T-cell (primary cell): ENCODE measurements around the gene CFAP92. TPM values are rescaled to one million over a fixed set of nuclear protein-coding genes. Genes with fewer than 3 reads are reported as not detected.

ENCODE experiments used
- ATAC-seq, 4 experiments: fragments of 200-7000 bp in 3 of 4; fragments of 150-1000 bp in 1 of 4; cut with Tn5 transposase; replicated peaks in 1 of 4; 1 replicate in 3 of 4; 2 replicates in 1 of 4; pipeline ENCODE4 v1.10.0; 2021; ENCODE audit warnings: moderate library complexity in 3 of 4, mild to moderate bottlenecking in 2 of 4, moderate number of reproducible peaks in 1 of 4
- CTCF ChIA-PET, 2 donors: fragments of 300-600 bp; sonication (Branson Sonifier 250); formaldehyde crosslinking; loops; one replicate each; lab custom pipeline; 2022; ENCODE audit warnings: antibody characterized with exemption in 2 of 2; lab: Charles Lee
- POLR2A ChIA-PET, 2 donors: fragments of 300-600 bp; sonication (Branson Sonifier 250); formaldehyde crosslinking; loops; one replicate each; lab custom pipeline; 2022; ENCODE audit warnings: antibody characterized with exemption in 2 of 2; lab: Charles Lee
- DNase-seq, 35 experiments: peaks; one replicate each; pipeline versions ENCODE4 v3.0.0 to v3.0.0-alpha.2; 2013 to 2023
- H3K27ac ChIP-seq: one replicate; pipeline ENCODE4 v1.5.1; 2013; ENCODE audit warnings: low read length
- H3K27me3 ChIP-seq, 2 experiments: replicated peaks in 1 of 2; 1 replicate in 1 of 2; 2 replicates in 1 of 2; pipeline versions ENCODE4 v1.6.1 to v1.7.0; 2013; ENCODE audit warnings: low read length in 1 of 2, mixed read lengths in 1 of 2; ENCODE audit not compliant: control insufficient read depth in 2 of 2, insufficient read depth in 2 of 2; ENCODE audit errors: extremely low read depth in 1 of 2
- H3K36me3 ChIP-seq, 2 donors: 1 replicate in 1 of 2; 2 replicates in 1 of 2; pipeline versions ENCODE4 v1.6.1 to v1.7.0; 2013; ENCODE audit warnings: low read length in 1 of 2; ENCODE audit not compliant: control insufficient read depth in 2 of 2, insufficient read depth in 1 of 2; ENCODE audit errors: extremely low read depth in 1 of 2
- H3K4me1 ChIP-seq, 2 experiments: 1 replicate in 1 of 2; 2 replicates in 1 of 2; pipeline versions ENCODE4 v1.6.1 to v1.7.0; 2013; ENCODE audit warnings: low read length in 2 of 2, mixed read lengths in 1 of 2; ENCODE audit not compliant: insufficient read depth in 2 of 2, control insufficient read depth in 1 of 2; ENCODE audit errors: extremely low read depth in 1 of 2
- H3K4me3 ChIP-seq, 2 donors: 1 replicate in 1 of 2; 2 replicates in 1 of 2; pipeline versions ENCODE4 v1.5.1 to v1.7.0; 2013; ENCODE audit warnings: mild to moderate bottlenecking in 2 of 2, low read length in 1 of 2, moderate library complexity in 1 of 2; ENCODE audit not compliant: control insufficient read depth in 1 of 2; ENCODE audit errors: extremely low read depth in 1 of 2
- H3K9me3 ChIP-seq: 2 replicates; pipeline ENCODE4 v1.7.0; 2013
- H3K27ac Mint-ChIP-seq, 2 donors: one replicate each; pipeline ENCODE4 v1.8.0; 2020 to 2021; ENCODE audit warnings: mild to moderate bottlenecking in 2 of 2, mixed read lengths in 2 of 2
- H3K27me3 Mint-ChIP-seq, 2 donors: one replicate each; pipeline ENCODE4 v1.8.0; 2021 to 2022; ENCODE audit warnings: mixed read lengths in 2 of 2
- H3K36me3 Mint-ChIP-seq: one replicate; pipeline ENCODE4 v1.8.0; 2021; ENCODE audit warnings: mixed read lengths
- H3K4me1 Mint-ChIP-seq, 3 donors: one replicate each; pipeline ENCODE4 v1.8.0; 2020 to 2022; ENCODE audit warnings: mixed read lengths in 3 of 3, mild to moderate bottlenecking in 1 of 3
- H3K4me3 Mint-ChIP-seq, 3 donors: one replicate each; pipeline ENCODE4 v1.8.0; 2020 to 2022; ENCODE audit warnings: mild to moderate bottlenecking in 3 of 3, mixed read lengths in 3 of 3, moderate library complexity in 3 of 3
- H3K9me3 Mint-ChIP-seq, 3 donors: one replicate each; pipeline ENCODE4 v1.8.0; 2020 to 2022; ENCODE audit warnings: mixed read lengths in 3 of 3
- WGBS: methylation state at CpG from one replicate; pipeline ENCODE4 v1.1.5; 2013; ENCODE audit warnings: missing lambda C conversion rate; ENCODE audit not compliant: insufficient coverage; 5-methylcytosine and 5-hydroxymethylcytosine counted together
- total RNA-seq, 35 experiments: library from RNA in 6 of 35; stranded (reverse) in 6 of 35; fragments of 120-200 nt in 1 of 35; gene quantifications; one replicate each; pipeline versions ENCODE4 v1.2.1 to v1.2.4 and lab custom pipeline; 2013 to 2026

Gene CFAP92
- total RNA-seq, 5 donors from 2014 or later (not counting 1 experiment from before 2014, with no cell fraction given) = 0.13 to 0.49 (median 0.26) TPM

GRCh38 chr3:128997486-128998133 is 3.7 kb upstream of the CFAP92 start:
- Histone ChIP-seq H3K36me3 (no peaks in the 10 kb centered on the region), H3K9me3 (no peaks in the 10 kb centered on the region), H3K27ac (no peak overlapping the region), H3K27me3 (peaks cover 0 to 38% of the 10 kb centered on the region in 2 experiments), H3K4me3 (no peak overlapping the region), H3K4me1 (peaks cover 42 to 51% of the 10 kb centered on the region in 2 experiments)
- DNase-seq (no peak), ATAC-seq (no peak)
- H3K9me3 Mint-ChIP-seq = no peaks in the 10 kb centered on the region
- no CpG with 5 or more reads among the region's 4 CpGs for WGBS
- CTCF ChIA-PET = interaction anchor here in 1 of 2 donors (0.6 to 1.0 kb wide), 2 partner anchors 30 to 265 kb away, joined by 4 to 6 read pairs; no protein-coding TSS in a partner anchor
- no peak overlapping the region for H3K4me3 Mint-ChIP-seq
- peaks cover 6 to 21% of the 10 kb centered on the region in 2 donors for H3K27me3 Mint-ChIP-seq
- no peaks in the 10 kb centered on the region for H3K36me3 Mint-ChIP-seq
- POLR2A ChIA-PET = no interaction called here
- no peak overlapping the region for H3K27ac Mint-ChIP-seq
- peaks cover 47 to 57% (median 53%) of the 10 kb centered on the region in 3 donors for H3K4me1 Mint-ChIP-seq

- POLR2A ChIA-PET = interaction anchor here in 1 of 2 donors (0.6 kb wide), 1 partner anchor 1400 kb away, joined by 5 read pairs; no protein-coding TSS in a partner anchor
- H3K27me3 ChIP-seq = peaks cover 0 to 30% of the 10 kb centered on the region in 2 experiments
- WGBS = 65% methylated on average over 5 of the region's 5 CpGs
- H3K36me3 Mint-ChIP-seq = no peaks in the 10 kb centered on the region
- H3K4me3 Mint-ChIP-seq = no peak overlapping the region
- H3K4me1 Mint-ChIP-seq = peaks cover 41 to 52% (median 47%) of the 10 kb centered on the region in 3 donors
- H3K4me3 ChIP-seq = no peak overlapping the region
- ATAC-seq = no peak
- no peaks in the 10 kb centered on the region for H3K9me3 Mint-ChIP-seq
- CTCF ChIA-PET = interaction anchor here in 1 of 2 donors (0.6 kb wide), 1 partner anchor 862 kb away, joined by 3 read pairs; no protein-coding TSS in a partner anchor
- no peak overlapping the region for H3K27ac ChIP-seq
- peaks cover 42 to 44% of the 10 kb centered on the region in 2 experiments for H3K4me1 ChIP-seq
- H3K9me3 ChIP-seq = no peaks in the 10 kb centered on the region
- no peak for DNase-seq
- no peak overlapping the region for H3K27ac Mint-ChIP-seq
- H3K27me3 Mint-ChIP-seq = peaks cover 0 to 15% of the 10 kb centered on the region in 2 donors
- no peaks in the 10 kb centered on the region for H3K36me3 ChIP-seq
Observed at GRCh38 chr3:128996726-128997125, 2.9 kb upstream of the CFAP92 start.

GRCh38 chr3:128996200-128996599 is 2.3 kb upstream of the CFAP92 start:
- peaks cover 0 to 25% of the 10 kb centered on the region in 2 experiments for H3K27me3 ChIP-seq

GRCh38 chr3:128995737-128996136 is 1.9 kb upstream of the CFAP92 start:
- Histone ChIP-seq H3K27me3 (peaks cover 0 to 20% of the 10 kb centered on the region in 2 experiments), H3K4me3 (no peak overlapping the region), H3K9me3 (no peaks in the 10 kb centered on the region), H3K27ac (no peak overlapping the region), H3K4me1 (peaks cover 34 to 42% of the 10 kb centered on the region in 2 experiments), H3K36me3 (no peaks in the 10 kb centered on the region)
- no CpG with 5 or more reads among the region's 1 CpG for WGBS
- no peaks in the 10 kb centered on the region for H3K36me3 Mint-ChIP-seq
- H3K27me3 Mint-ChIP-seq = peaks cover 0 to 13% of the 10 kb centered on the region in 2 donors
- no peak overlapping the region for H3K27ac Mint-ChIP-seq
- ATAC-seq (no peak), DNase-seq (no peak)
- H3K9me3 Mint-ChIP-seq = no peaks in the 10 kb centered on the region
- peak overlapping the region in 1 of 3 donors; percentile 78 for H3K4me3 Mint-ChIP-seq
- ChIA-PET CTCF (interaction anchor here (0.5 to 2.2 kb wide), 6 partner anchors 21 to 922 kb away, joined by 3 to 11 read pairs (median 4); partner anchors contain the start of gene ACAD9 (in 1 of the 2)), POLR2A (interaction anchor here in 1 of 2 donors (1.9 kb wide), 1 partner anchor 21 kb away, joined by 8 read pairs; no protein-coding TSS in a partner anchor)
- H3K4me1 Mint-ChIP-seq = peaks cover 39 to 48% (median 45%) of the 10 kb centered on the region in 3 donors

More at GRCh38 chr3:128996200-128996599, 2.3 kb upstream of the CFAP92 start:
- H3K27ac Mint-ChIP-seq = no peak overlapping the region
- ATAC-seq = no peak
- H3K36me3 ChIP-seq = no peaks in the 10 kb centered on the region
- H3K27ac ChIP-seq = no peak overlapping the region
- no peaks in the 10 kb centered on the region for H3K9me3 ChIP-seq
- ChIA-PET POLR2A (no interaction called here), CTCF (interaction anchor here in 1 of 2 donors (1.1 kb wide), 2 partner anchors 20 to 25 kb away, joined by 5 to 7 read pairs; no protein-coding TSS in a partner anchor)
- no peak overlapping the region for H3K4me3 ChIP-seq
- no CpG with 5 or more reads among the region's 1 CpG for WGBS
- no peak overlapping the region for H3K4me3 Mint-ChIP-seq
- H3K36me3 Mint-ChIP-seq = no peaks in the 10 kb centered on the region
- H3K4me1 Mint-ChIP-seq = peaks cover 41 to 52% (median 47%) of the 10 kb centered on the region in 3 donors
- H3K27me3 Mint-ChIP-seq = peaks cover 0 to 15% of the 10 kb centered on the region in 2 donors
- no peak for DNase-seq
- H3K4me1 ChIP-seq = peaks cover 39 to 42% of the 10 kb centered on the region in 2 experiments
- H3K9me3 Mint-ChIP-seq = no peaks in the 10 kb centered on the region

- Histone ChIP-seq H3K27me3 (peaks cover 0 to 15% of the 10 kb centered on the region in 2 experiments), H3K9me3 (no peaks in the 10 kb centered on the region), H3K27ac (no peak overlapping the region), H3K4me3 (peak overlapping the region in 1 of 2 donors; percentile 32), H3K36me3 (no peaks in the 10 kb centered on the region), H3K4me1 (peaks cover 34 to 36% of the 10 kb centered on the region in 2 experiments)
- peak overlapping the region; percentile 68 to 78 (median 75) for H3K4me3 Mint-ChIP-seq
- no peaks in the 10 kb centered on the region for H3K9me3 Mint-ChIP-seq
- peaks cover 0 to 4% of the 10 kb centered on the region in 2 donors for H3K27me3 Mint-ChIP-seq
- 72% methylated on average over 14 of the region's 19 CpGs for WGBS
- CTCF ChIA-PET = interaction anchor here (0.5 to 2.2 kb wide), 12 partner anchors 13 to 922 kb away, joined by 3 to 11 read pairs (median 4); partner anchors contain the start of gene ACAD9 (in 1 of the 2)
- H3K36me3 Mint-ChIP-seq = no peaks in the 10 kb centered on the region
- peaks cover 35 to 42% (median 41%) of the 10 kb centered on the region in 3 donors for H3K4me1 Mint-ChIP-seq
- ATAC-seq (no peak), DNase-seq (no peak)
- peak overlapping the region in 1 of 2 donors; percentile 75 for H3K27ac Mint-ChIP-seq
- POLR2A ChIA-PET = interaction anchor here (0.6 to 1.9 kb wide), 3 partner anchors 22 to 127 kb away, joined by 3 to 8 read pairs (median 8); no protein-coding TSS in a partner anchor
Observed at GRCh38 chr3:128994581-128995546, 988 bp upstream of the CFAP92 start.
